GM12892 (cell line): Measurements from ENCODE around the gene DHRS11.

Experiments used
- POLR2A ChIP-seq: IDR thresholded peaks from 2 replicates; pipeline ENCODE4 v1.6.1; 2011; ENCODE audit warnings: low read depth, low read length, control low read depth
- POLR2AphosphoS5 ChIP-seq: IDR thresholded peaks from 2 replicates; pipeline ENCODE4 v1.6.1; 2011; ENCODE audit warnings: low read depth, low read length, control low read depth
- TAF1 ChIP-seq: IDR thresholded peaks from 2 replicates; pipeline ENCODE4 v1.6.1; 2011; ENCODE audit warnings: low read depth, mild to moderate bottlenecking, control low read depth, low read length, borderline replicate concordance

DNA sequence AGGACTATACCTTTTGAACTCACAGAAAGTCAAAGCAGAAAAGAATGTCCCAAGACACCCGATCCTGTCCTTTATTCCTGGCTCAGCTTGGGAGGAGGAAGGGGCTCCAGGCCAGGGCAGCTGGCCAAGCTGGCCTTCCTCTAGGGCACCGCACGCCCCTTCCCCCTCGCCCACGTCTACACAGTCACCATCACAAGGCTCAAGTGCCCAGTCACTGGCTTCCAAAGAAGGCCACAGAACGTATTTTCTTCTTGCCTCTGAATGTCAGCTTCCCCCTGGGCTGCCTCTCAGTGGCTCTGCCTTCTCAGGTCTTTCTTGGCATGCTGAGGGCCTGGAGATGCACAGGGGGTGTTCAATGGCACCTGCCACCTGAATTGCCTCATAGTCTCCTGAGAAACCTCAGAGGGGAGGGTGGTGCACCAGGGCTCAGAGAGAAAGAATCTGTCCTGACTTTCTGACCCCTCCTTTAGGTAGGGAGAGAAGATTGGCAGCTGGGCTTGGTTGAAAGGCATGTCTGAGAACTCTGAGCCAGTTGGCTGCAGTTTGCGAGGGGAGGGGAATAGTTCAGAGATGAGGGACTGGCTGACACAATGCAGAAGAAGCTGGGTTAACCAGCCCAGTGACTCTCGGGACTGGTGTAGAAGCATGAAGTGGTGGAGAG lies 2.1 kb downstream of the DHRS11 start:
- no peak for TF ChIP-seq POLR2AphosphoS5
- no peak for TF ChIP-seq POLR2A
- TF ChIP-seq TAF1, result no peak
